ENCODE measurements around the gene KIR2DL3. TPM values are rescaled to one million over a fixed set of nuclear protein-coding genes. Genes with fewer than 3 reads are reported as not detected.
"Not testable (repeated sequence)": the region's sequence is repeated elsewhere in the genome, so short reads cannot be mapped to it uniquely, and the experiment has no call there.

KIR2DL3 gene
- total and polyA plus RNA-seq, 2 experiments from 2014 or later, result not detected

GRCh38 chr19:54707962-54708361 is 30.4 kb upstream of the KIR2DL3 start:
- Histone ChIP-seq H3K27me3 (no peaks in the 10 kb centered on the region), H3K27ac (no peak overlapping the region)
- 55% methylated on average over 4 of the region's 4 CpGs for WGBS (ENCODE audit: low lambda C conversion rate, missing lambda C conversion rate)

GRCh38 chr19:54708781-54709180 is 29.5 kb upstream of the KIR2DL3 start:
- Histone ChIP-seq H3K36me3 (replicated peaks; ENCODE audit: insufficient read depth, low read depth) (no peaks in the 10 kb centered on the region), H2AFZ (no peak overlapping the region), H3K9me2 (replicated peaks; ENCODE audit: insufficient read depth) (no peaks in the 10 kb centered on the region), H3K4me3 (no peak overlapping the region), H3K79me2 (no peaks in the 10 kb centered on the region), H3K27me3 (no peaks in the 10 kb centered on the region), H3K4me2 (no peak overlapping the region), H3K4me1 (ENCODE audit: insufficient read depth) (no peaks in the 10 kb centered on the region), H3K9me3 (ENCODE audit: low read depth) (no peaks in the 10 kb centered on the region), H4K20me1 (ENCODE audit: insufficient read depth, poor library complexity, severe bottlenecking) (no peaks in the 10 kb centered on the region), H3K27ac (no peak overlapping the region)
- 86% methylated on average over 7 of the region's 7 CpGs for WGBS (ENCODE audit: low lambda C conversion rate, missing lambda C conversion rate)
- no peak for TF ChIP-seq EZH2 (IDR thresholded peaks at IDR 0.05; ENCODE audit: borderline replicate concordance)
- TF ChIP-seq CTCF (IDR thresholded peaks at IDR 0.05; ENCODE audit: poor library complexity), result no peak
- no peak for TF ChIP-seq EZH2phosphoT487 (IDR thresholded peaks at IDR 0.05; ENCODE audit: low read depth, severe bottlenecking, unreplicated experiment)
- no peak for DNase-seq (ENCODE audit: low spot score)

More at GRCh38 chr19:54707962-54708361, 30.4 kb upstream of the KIR2DL3 start:
- Histone ChIP-seq H2AFZ (no peak overlapping the region), H4K20me1 (ENCODE audit: insufficient read depth, poor library complexity, severe bottlenecking) (no peaks in the 10 kb centered on the region), H3K36me3 (replicated peaks; ENCODE audit: insufficient read depth, low read depth) (no peaks in the 10 kb centered on the region), H3K9me2 (replicated peaks; ENCODE audit: insufficient read depth) (no peaks in the 10 kb centered on the region), H3K79me2 (no peaks in the 10 kb centered on the region), H3K4me1 (ENCODE audit: insufficient read depth) (no peaks in the 10 kb centered on the region), H3K4me3 (no peak overlapping the region), H3K9me3 (ENCODE audit: low read depth) (no peaks in the 10 kb centered on the region), H3K4me2 (no peak overlapping the region)
- TF ChIP-seq EZH2phosphoT487 (IDR thresholded peaks at IDR 0.05; ENCODE audit: low read depth, severe bottlenecking, unreplicated experiment) (no peak), EZH2 (IDR thresholded peaks at IDR 0.05; ENCODE audit: borderline replicate concordance) (no peak), CTCF (IDR thresholded peaks at IDR 0.05; ENCODE audit: poor library complexity) (no peak)
- DNase-seq (ENCODE audit: low spot score), result no peak

GRCh38 chr19:54709212-54709948 is 28.9 kb upstream of the KIR2DL3 start:
- DNase-seq (ENCODE audit: low spot score), result no peak
- no peaks in the 10 kb centered on the region for H3K9me3 ChIP-seq (ENCODE audit: low read depth)
- TF ChIP-seq EZH2phosphoT487 (IDR thresholded peaks at IDR 0.05; ENCODE audit: low read depth, severe bottlenecking, unreplicated experiment) (no peak), EZH2 (IDR thresholded peaks at IDR 0.05; ENCODE audit: borderline replicate concordance) (no peak), CTCF (IDR thresholded peaks at IDR 0.05; ENCODE audit: poor library complexity) (no peak)
- H3K4me1 ChIP-seq (ENCODE audit: insufficient read depth), result no peaks in the 10 kb centered on the region
- H3K27ac ChIP-seq, result no peak overlapping the region
- H3K9me2 ChIP-seq (replicated peaks; ENCODE audit: insufficient read depth), result no peaks in the 10 kb centered on the region
- no peaks in the 10 kb centered on the region for H3K79me2 ChIP-seq
- H4K20me1 ChIP-seq (ENCODE audit: insufficient read depth, poor library complexity, severe bottlenecking), result no peaks in the 10 kb centered on the region
- WGBS (ENCODE audit: low lambda C conversion rate, missing lambda C conversion rate), result 61% methylated on average over 18 of the region's 18 CpGs
- no peaks in the 10 kb centered on the region for H3K27me3 ChIP-seq
- no peak overlapping the region for H3K4me3 ChIP-seq
- H2AFZ ChIP-seq, result no peak overlapping the region
- H3K36me3 ChIP-seq (replicated peaks; ENCODE audit: insufficient read depth, low read depth), result no peaks in the 10 kb centered on the region
- no peak overlapping the region for H3K4me2 ChIP-seq

GRCh38 chr19:54709956-54710355 is 28.4 kb upstream of the KIR2DL3 start:
- not testable (repeated sequence) for H3K9me3 ChIP-seq (ENCODE audit: low read depth); H2AFZ ChIP-seq; H3K79me2 ChIP-seq; H3K4me3 ChIP-seq; DNase-seq (ENCODE audit: low spot score); H3K9me2 ChIP-seq (replicated peaks; ENCODE audit: insufficient read depth); H3K36me3 ChIP-seq (replicated peaks; ENCODE audit: insufficient read depth, low read depth); H3K27me3 ChIP-seq; H3K4me2 ChIP-seq; H4K20me1 ChIP-seq (ENCODE audit: insufficient read depth, poor library complexity, severe bottlenecking); H3K27ac ChIP-seq; H3K4me1 ChIP-seq (ENCODE audit: insufficient read depth)
- WGBS (ENCODE audit: low lambda C conversion rate, missing lambda C conversion rate), result 71% methylated on average over 10 of the region's 13 CpGs
